Erythroblast (primary cell): ENCODE results near the gene RRM2.

Experiments used
- GATA1 ChIP-seq: IDR thresholded peaks from 2 replicates; pipeline ENCODE4 v1.6.1; 2011; ENCODE audit warnings: low read depth, mild to moderate bottlenecking, control low read depth, low read length, moderate library complexity
- POLR2A ChIP-seq: IDR thresholded peaks from 2 replicates; pipeline ENCODE4 v1.6.1; 2011; ENCODE audit warnings: mild to moderate bottlenecking, low read length

DNA sequence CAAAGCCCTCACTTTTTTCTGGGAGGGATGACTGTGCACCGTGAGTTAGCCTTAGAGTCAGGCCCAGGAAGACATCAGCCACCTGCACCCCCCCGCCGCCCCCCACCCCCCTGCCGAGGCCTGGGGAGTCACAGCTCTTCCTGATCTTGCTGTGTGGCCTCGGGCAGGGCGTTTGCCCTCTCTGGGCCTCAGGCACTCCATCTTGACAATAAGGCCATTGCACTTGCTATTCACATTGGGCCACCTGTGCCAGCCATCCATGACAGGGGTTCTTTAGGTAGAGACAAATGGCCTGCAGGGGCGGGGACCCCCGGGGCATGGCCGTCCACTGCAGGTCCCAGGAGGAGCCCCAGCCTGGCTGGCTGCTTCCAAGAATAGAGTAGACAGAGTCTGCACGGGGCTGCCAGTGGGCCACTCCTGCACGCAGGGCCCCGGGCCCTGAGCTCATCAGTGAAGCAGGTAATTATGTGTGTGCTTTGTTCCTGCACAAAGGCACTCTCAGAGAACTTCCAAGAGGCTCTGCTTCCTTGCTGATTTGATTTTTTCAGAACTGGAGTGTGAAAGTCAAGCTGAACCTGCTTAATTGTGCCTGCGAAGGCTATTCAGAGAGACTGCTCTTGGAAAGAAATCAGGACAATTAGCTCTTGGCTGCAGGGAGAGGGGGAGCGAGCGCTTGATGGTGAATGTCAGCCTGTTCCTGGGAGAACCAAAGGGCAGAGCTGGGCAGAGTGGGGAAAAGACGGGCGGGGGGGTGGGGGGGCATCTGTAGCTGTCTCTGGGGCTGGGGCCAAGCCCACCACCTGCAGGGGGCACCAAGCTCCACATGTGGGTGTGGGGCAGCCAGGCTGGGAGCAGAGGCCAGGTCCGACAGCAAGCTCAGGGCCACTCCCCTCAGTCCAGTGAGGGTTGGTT, 40.3 kb downstream of the RRM2 start:
- TF ChIP-seq POLR2A, result no peak
- no peak for TF ChIP-seq GATA1
